Activated CD4-positive, alpha-beta T cell treated with anti-CD3 and anti-CD28 coated beads for 1 hour (primary cell): ENCODE measurements around the gene HMX1.

Source experiments
- DNase-seq: peaks from one replicate; pipeline ENCODE4 v3.0.0-alpha.2; 2020

The HMX1 gene

GRCh38 chr4:8817096-8817812 lies 54.4 kb downstream of the HMX1 start:
- DNase-seq, result no peak
